ENCODE measurements around the gene CADM4.

DNA sequence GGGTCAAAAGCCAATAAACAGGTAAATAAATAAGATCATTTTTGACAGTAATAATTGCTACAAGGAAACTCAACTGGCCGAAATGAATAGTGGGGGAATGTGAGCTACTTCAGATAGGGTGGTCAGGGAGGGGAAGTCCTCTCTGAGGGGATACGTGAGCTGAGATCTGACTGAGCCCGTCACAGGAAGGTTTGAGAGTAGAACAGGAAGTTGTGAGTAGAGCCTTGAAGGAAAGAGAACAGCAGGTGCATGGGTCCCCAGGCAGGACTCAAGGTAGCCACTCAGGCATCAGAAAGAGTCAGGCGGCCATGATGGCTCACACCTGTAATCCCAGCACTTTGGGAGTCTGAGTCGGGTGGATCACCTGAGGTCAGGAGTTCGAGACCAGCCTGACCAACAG lies 50.0 kb downstream of the CADM4 start:
- TF ChIP-seq, protein P1, sequence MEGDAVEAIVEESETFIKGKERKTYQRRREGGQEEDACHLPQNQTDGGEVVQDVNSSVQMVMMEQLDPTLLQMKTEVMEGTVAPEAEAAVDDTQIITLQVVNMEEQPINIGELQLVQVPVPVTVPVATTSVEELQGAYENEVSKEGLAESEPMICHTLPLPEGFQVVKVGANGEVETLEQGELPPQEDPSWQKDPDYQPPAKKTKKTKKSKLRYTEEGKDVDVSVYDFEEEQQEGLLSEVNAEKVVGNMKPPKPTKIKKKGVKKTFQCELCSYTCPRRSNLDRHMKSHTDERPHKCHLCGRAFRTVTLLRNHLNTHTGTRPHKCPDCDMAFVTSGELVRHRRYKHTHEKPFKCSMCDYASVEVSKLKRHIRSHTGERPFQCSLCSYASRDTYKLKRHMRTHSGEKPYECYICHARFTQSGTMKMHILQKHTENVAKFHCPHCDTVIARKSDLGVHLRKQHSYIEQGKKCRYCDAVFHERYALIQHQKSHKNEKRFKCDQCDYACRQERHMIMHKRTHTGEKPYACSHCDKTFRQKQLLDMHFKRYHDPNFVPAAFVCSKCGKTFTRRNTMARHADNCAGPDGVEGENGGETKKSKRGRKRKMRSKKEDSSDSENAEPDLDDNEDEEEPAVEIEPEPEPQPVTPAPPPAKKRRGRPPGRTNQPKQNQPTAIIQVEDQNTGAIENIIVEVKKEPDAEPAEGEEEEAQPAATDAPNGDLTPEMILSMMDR (IDR thresholded peaks at IDR 0.05; ENCODE audit: low read depth, low read length), result no peak
- TF ChIP-seq POLR2A (IDR thresholded peaks at IDR 0.05; ENCODE audit: extremely low read depth, insufficient read length) (no peak), MYC (IDR thresholded peaks at IDR 0.05; ENCODE audit: low read depth, low read length) (no peak)
- TF ChIP-seq, protein P2, sequence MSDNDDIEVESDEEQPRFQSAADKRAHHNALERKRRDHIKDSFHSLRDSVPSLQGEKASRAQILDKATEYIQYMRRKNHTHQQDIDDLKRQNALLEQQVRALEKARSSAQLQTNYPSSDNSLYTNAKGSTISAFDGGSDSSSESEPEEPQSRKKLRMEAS (IDR thresholded peaks at IDR 0.05; ENCODE audit: low read depth, low read length), result no peak

Measured in NB4 (cell line).